ENCODE results near the gene CLN3. TPM values are rescaled to one million over a fixed set of nuclear protein-coding genes. Genes with fewer than 3 reads are reported as not detected.
"Not testable (repeated sequence)": the region's sequence is repeated elsewhere in the genome, so short reads cannot be mapped to it uniquely, and the experiment has no call there.

The CLN3 gene
- total RNA-seq, 2 experiments from 2014 or later: 42.9 to 45.4 TPM

- H3K4me1 Mint-ChIP-seq; H3K4me3 Mint-ChIP-seq; H3K27me3 Mint-ChIP-seq; CTCF ChIA-PET; DNase-seq; H3K27ac Mint-ChIP-seq; H3K36me3 Mint-ChIP-seq (ENCODE audit: low read depth); H3K9me3 Mint-ChIP-seq; POLR2A ChIA-PET: not testable (repeated sequence)
These were observed 35.4 kb upstream of the CLN3 start for GRCh38 chr16:28527100-28527785.

- no peak overlapping the region for H3K27ac Mint-ChIP-seq
- H3K4me3 Mint-ChIP-seq: no peak overlapping the region
- peaks cover 3% of the 10 kb centered on the region for H3K4me1 Mint-ChIP-seq
- no peaks in the 10 kb centered on the region for H3K9me3 Mint-ChIP-seq
- no peak for DNase-seq
- POLR2A ChIA-PET: no interaction called here
- CTCF ChIA-PET: interaction anchor here (1.8 kb wide), 1 partner anchor 8 kb away, joined by 4 read pairs; no protein-coding TSS in a partner anchor
- no peaks in the 10 kb centered on the region for H3K27me3 Mint-ChIP-seq
- no peaks in the 10 kb centered on the region for H3K36me3 Mint-ChIP-seq (ENCODE audit: low read depth)
These were observed 34.6 kb upstream of the CLN3 start for GRCh38 chr16:28526201-28527099.

- POLR2A ChIA-PET: no interaction called here
- H3K4me1 Mint-ChIP-seq: peaks cover 4% of the 10 kb centered on the region
- no peaks in the 10 kb centered on the region for H3K36me3 Mint-ChIP-seq (ENCODE audit: low read depth)
- no peaks in the 10 kb centered on the region for H3K9me3 Mint-ChIP-seq
- DNase-seq: no peak
- no peak overlapping the region for H3K4me3 Mint-ChIP-seq
- CTCF ChIA-PET: interaction anchor here (1.8 kb wide), 1 partner anchor 10 kb away, joined by 4 read pairs; no protein-coding TSS in a partner anchor
- no peaks in the 10 kb centered on the region for H3K27me3 Mint-ChIP-seq
- no peak overlapping the region for H3K27ac Mint-ChIP-seq
These were observed 32.9 kb upstream of the CLN3 start for GRCh38 chr16:28524681-28525171.

- Mint-ChIP-seq H3K9me3 (no peaks in the 10 kb centered on the region), H3K27me3 (no peaks in the 10 kb centered on the region), H3K4me3 (no peak overlapping the region), H3K27ac (no peak overlapping the region), H3K36me3 (ENCODE audit: low read depth) (no peaks in the 10 kb centered on the region), H3K4me1 (peaks cover 4% of the 10 kb centered on the region)
- DNase-seq: no peak
- CTCF ChIA-PET: no interaction called here
- POLR2A ChIA-PET: no interaction called here
These were observed 30.9 kb upstream of the CLN3 start for GRCh38 chr16:28522792-28523191.

- no peaks in the 10 kb centered on the region for H3K36me3 Mint-ChIP-seq (ENCODE audit: low read depth)
- H3K9me3 Mint-ChIP-seq: no peaks in the 10 kb centered on the region
- H3K4me1 Mint-ChIP-seq: peaks cover 4% of the 10 kb centered on the region
- CTCF ChIA-PET: no interaction called here
- POLR2A ChIA-PET: interaction anchor here (0.8 to 1.1 kb wide), 2 partner anchors 22 to 30 kb away, joined by 3 read pairs; partner anchors contain the start of gene CLN3
- H3K4me3 Mint-ChIP-seq: no peak overlapping the region
- no peak overlapping the region for H3K27ac Mint-ChIP-seq
- DNase-seq: no peak
- H3K27me3 Mint-ChIP-seq: no peaks in the 10 kb centered on the region
These were observed 29.6 kb upstream of the CLN3 start for GRCh38 chr16:28521436-28521835.

- H3K9me3 Mint-ChIP-seq: no peaks in the 10 kb centered on the region
- POLR2A ChIA-PET: interaction anchor here (1.1 kb wide), 1 partner anchor 22 kb away, joined by 3 read pairs; no protein-coding TSS in a partner anchor
- H3K27me3 Mint-ChIP-seq: no peaks in the 10 kb centered on the region
- CTCF ChIA-PET: no interaction called here
- H3K27ac Mint-ChIP-seq: no peak overlapping the region
- peaks cover 4% of the 10 kb centered on the region for H3K4me1 Mint-ChIP-seq
- H3K4me3 Mint-ChIP-seq: no peak overlapping the region
- no peaks in the 10 kb centered on the region for H3K36me3 Mint-ChIP-seq (ENCODE audit: low read depth)
- DNase-seq: no peak
These were observed 28.8 kb upstream of the CLN3 start for GRCh38 chr16:28520672-28521071.

- ChIA-PET POLR2A (no interaction called here), CTCF (no interaction called here)
- no peaks in the 10 kb centered on the region for H3K9me3 Mint-ChIP-seq
- no peak for DNase-seq
- no peak overlapping the region for H3K27ac Mint-ChIP-seq
- H3K4me3 Mint-ChIP-seq: no peak overlapping the region
- no peaks in the 10 kb centered on the region for H3K36me3 Mint-ChIP-seq (ENCODE audit: low read depth)
- H3K4me1 Mint-ChIP-seq: no peaks in the 10 kb centered on the region
- H3K27me3 Mint-ChIP-seq: no peaks in the 10 kb centered on the region
These were observed 22.4 kb upstream of the CLN3 start for GRCh38 chr16:28514246-28514645.

- POLR2A ChIA-PET: no interaction called here
These were observed 21.8 kb upstream of the CLN3 start for GRCh38 chr16:28513484-28514181.

GRCh38 chr16:28511801-28512789, 20.2 kb upstream of the CLN3 start:
- POLR2A ChIA-PET: no interaction called here
- no peaks in the 10 kb centered on the region for H3K36me3 Mint-ChIP-seq (ENCODE audit: low read depth)
- CTCF ChIA-PET: no interaction called here

More at GRCh38 chr16:28513484-28514181, 21.8 kb upstream of the CLN3 start:
- no peaks in the 10 kb centered on the region for H3K4me1 Mint-ChIP-seq
- H3K9me3 Mint-ChIP-seq: no peaks in the 10 kb centered on the region
- CTCF ChIA-PET: no interaction called here
- H3K27me3 Mint-ChIP-seq: no peaks in the 10 kb centered on the region
- no peak overlapping the region for H3K27ac Mint-ChIP-seq
- no peaks in the 10 kb centered on the region for H3K36me3 Mint-ChIP-seq (ENCODE audit: low read depth)
- no peak for DNase-seq
- H3K4me3 Mint-ChIP-seq: no peak overlapping the region

GRCh38 chr16:28511031-28511430, 19.2 kb upstream of the CLN3 start:
- POLR2A ChIA-PET: no interaction called here
- Mint-ChIP-seq H3K4me1 (peaks cover 18% of the 10 kb centered on the region), H3K36me3 (ENCODE audit: low read depth) (no peaks in the 10 kb centered on the region), H3K9me3 (no peaks in the 10 kb centered on the region), H3K27ac (no peak overlapping the region), H3K27me3 (peaks cover 8% of the 10 kb centered on the region), H3K4me3 (no peak overlapping the region)
- CTCF ChIA-PET: no interaction called here
- DNase-seq: no peak

More at GRCh38 chr16:28511801-28512789, 20.2 kb upstream of the CLN3 start:
- DNase-seq: no peak
- no peaks in the 10 kb centered on the region for H3K27me3 Mint-ChIP-seq
- peaks cover 12% of the 10 kb centered on the region for H3K4me1 Mint-ChIP-seq
- H3K4me3 Mint-ChIP-seq: no peak overlapping the region
- H3K9me3 Mint-ChIP-seq: no peaks in the 10 kb centered on the region
- H3K27ac Mint-ChIP-seq: no peak overlapping the region

GRCh38 chr16:28505489-28506137, 13.7 kb upstream of the CLN3 start:
- peaks cover 19% of the 10 kb centered on the region for H3K4me1 Mint-ChIP-seq

More at GRCh38 chr16:28505489-28506137, 13.7 kb upstream of the CLN3 start:
- no peaks in the 10 kb centered on the region for H3K9me3 Mint-ChIP-seq
- no peak for DNase-seq
- H3K36me3 Mint-ChIP-seq (ENCODE audit: low read depth): peaks cover 1% of the 10 kb centered on the region
- no peak overlapping the region for H3K4me3 Mint-ChIP-seq
- ChIA-PET POLR2A (no interaction called here), CTCF (interaction anchor here (1.8 kb wide), 1 partner anchor 179 kb away, joined by 3 read pairs; no protein-coding TSS in a partner anchor)
- no peak overlapping the region for H3K27ac Mint-ChIP-seq
- H3K27me3 Mint-ChIP-seq: peaks cover 11% of the 10 kb centered on the region

Measured in activated CD4-positive, alpha-beta memory T cell treated with anti-CD3 and anti-CD28 coated beads, Interleukin-2, amount 10 ng/mL, durations not matched to agents 7 days and 5 days (primary cell).